Smooth muscle cell (in vitro differentiated cells): ENCODE measurements around the gene ARHGAP25. TPM values are rescaled to one million over a fixed set of nuclear protein-coding genes. Genes with fewer than 3 reads are reported as not detected.

ENCODE experiments used
- DNase-seq: peaks from one replicate; lab custom pipeline; 2025; ENCODE audit not compliant: unreplicated experiment; lab: John Stamatoyannopoulos, UW
- H2AFZ ChIP-seq: fragments of 200-600 bp; sonication (generic); 2 replicates; pipeline ENCODE4 v1.6.0; 2016; ENCODE audit warnings: antibody characterized with exemption, low read depth, mild to moderate bottlenecking
- H3F3A ChIP-seq: fragments of 200-600 bp; sonication (generic); 2 replicates; pipeline ENCODE4 v1.6.0; 2017; ENCODE audit warnings: antibody characterized with exemption, low read depth
- H3K27ac ChIP-seq: fragments of 200-600 bp; sonication (generic); 2 replicates; pipeline ENCODE4 v1.5.1; 2016; ENCODE audit warnings: low read depth, mild to moderate bottlenecking
- H3K27me3 ChIP-seq: fragments of 200-600 bp; sonication (generic); 2 replicates; pipeline ENCODE4 v1.6.1; 2016; ENCODE audit warnings: low read depth, mild to moderate bottlenecking
- H3K36me3 ChIP-seq: fragments of 200-600 bp; sonication (generic); 2 replicates; pipeline ENCODE4 v1.5.1; 2016; ENCODE audit warnings: low read depth
- H3K4me1 ChIP-seq: fragments of 200-600 bp; sonication (generic); 2 replicates; pipeline ENCODE4 v1.5.1; 2016; ENCODE audit warnings: low read depth
- H3K4me2 ChIP-seq: fragments of 200-600 bp; sonication (generic); 2 replicates; pipeline ENCODE4 v1.6.0; 2016; ENCODE audit warnings: mild to moderate bottlenecking
- H3K4me3 ChIP-seq: fragments of 200-600 bp; sonication (generic); 2 replicates; pipeline ENCODE4 v1.5.1; 2016; ENCODE audit warnings: mild to moderate bottlenecking
- H3K79me2 ChIP-seq: fragments of 200-600 bp; sonication (generic); 2 replicates; pipeline ENCODE4 v1.6.0; 2016; ENCODE audit warnings: low read depth, mild to moderate bottlenecking
- H3K9ac ChIP-seq: fragments of 200-600 bp; sonication (generic); 2 replicates; pipeline ENCODE4 v1.6.0; 2016; ENCODE audit warnings: low read depth
- H3K9me3 ChIP-seq: fragments of 200-600 bp; sonication (generic); replicated peaks from 2 replicates; pipeline ENCODE4 v1.5.1; 2016; ENCODE audit warnings: low read depth
- H4K20me1 ChIP-seq: fragments of 200-600 bp; sonication (generic); 2 replicates; pipeline ENCODE4 v1.6.0; 2016; ENCODE audit warnings: low read depth
- whole genome bisulfite sequencing: methylation state at CpG from one replicate; pipeline ENCODE4 v1.1.7; 2016; ENCODE audit warnings: low lambda C conversion rate; 5-methylcytosine and 5-hydroxymethylcytosine counted together
- polyA plus RNA-seq: library from polyadenylated mRNA; unstranded; fragments of >200 nt; fragmentation: Nextera tagmentation; extraction: Ambion mirVana; gene quantifications from 2 replicates; pipeline ENCODE4 v1.2.1, GENCODE V29; 2016
- total RNA-seq: library from RNA; depleted of rRNA; stranded (reverse); fragments of >200 nt; gene quantifications from 2 replicates; pipeline ENCODE4 v1.2.3, GENCODE V29; 2014
- TF ChIP-seq, protein P1 (sequence below): fragments of 200-600 bp; sonication (generic); IDR thresholded peaks from 2 replicates; pipeline ENCODE4 v1.5.1; 2017; ENCODE audit warnings: borderline replicate concordance, mild to moderate bottlenecking, antibody characterized with exemption; ENCODE audit not compliant: insufficient read depth, poor library complexity, severe bottlenecking

The ARHGAP25 gene
- total and polyA plus RNA-seq, 2 experiments from 2014 or later = 1.5 to 2.0 TPM

DNA sequence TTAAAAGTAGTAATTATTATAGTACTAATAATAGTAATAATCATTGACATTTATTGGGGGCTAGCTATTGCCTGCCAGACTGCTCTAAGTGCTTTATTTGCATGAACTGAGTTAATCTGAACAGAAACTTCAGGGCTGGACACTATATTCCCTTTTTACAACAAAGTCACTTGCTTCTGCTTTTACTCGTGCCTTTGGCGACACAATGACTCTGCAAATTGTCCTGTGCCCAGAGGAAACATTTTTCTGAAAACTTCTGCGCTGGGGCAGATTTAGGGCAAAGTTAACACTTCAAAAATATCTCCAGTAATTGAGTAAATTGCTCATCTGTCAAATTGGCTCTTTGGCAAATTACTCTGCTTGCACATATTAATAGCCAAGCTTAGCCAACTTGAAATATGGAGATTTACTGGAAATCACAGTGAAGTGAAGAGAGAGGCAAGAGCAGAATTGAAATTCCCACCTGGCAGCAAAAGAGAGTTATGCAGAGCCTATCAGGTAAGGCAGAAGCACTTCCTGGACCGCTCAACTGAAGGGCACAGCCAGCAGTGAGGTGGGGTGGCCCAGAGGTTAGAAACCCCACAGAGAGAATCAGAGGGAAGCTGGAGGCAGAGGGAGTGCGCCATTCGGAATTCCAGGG is 100.2 kb downstream of the ARHGAP25 start:
- Histone ChIP-seq H3K36me3 (no peaks in the 10 kb centered on the region), H2AFZ (no peak overlapping the region), H3K4me3 (no peak overlapping the region), H3K27ac (no peak overlapping the region), H3F3A (peaks cover 15% of the 10 kb centered on the region), H3K27me3 (no peaks in the 10 kb centered on the region), H4K20me1 (no peaks in the 10 kb centered on the region), H3K4me1 (no peaks in the 10 kb centered on the region), H3K4me2 (no peak overlapping the region), H3K9me3 (no peaks in the 10 kb centered on the region), H3K9ac (no peak overlapping the region), H3K79me2 (no peaks in the 10 kb centered on the region)
- WGBS = 69% methylated on average over 6 of the region's 6 CpGs
- TF ChIP-seq, protein P1, sequence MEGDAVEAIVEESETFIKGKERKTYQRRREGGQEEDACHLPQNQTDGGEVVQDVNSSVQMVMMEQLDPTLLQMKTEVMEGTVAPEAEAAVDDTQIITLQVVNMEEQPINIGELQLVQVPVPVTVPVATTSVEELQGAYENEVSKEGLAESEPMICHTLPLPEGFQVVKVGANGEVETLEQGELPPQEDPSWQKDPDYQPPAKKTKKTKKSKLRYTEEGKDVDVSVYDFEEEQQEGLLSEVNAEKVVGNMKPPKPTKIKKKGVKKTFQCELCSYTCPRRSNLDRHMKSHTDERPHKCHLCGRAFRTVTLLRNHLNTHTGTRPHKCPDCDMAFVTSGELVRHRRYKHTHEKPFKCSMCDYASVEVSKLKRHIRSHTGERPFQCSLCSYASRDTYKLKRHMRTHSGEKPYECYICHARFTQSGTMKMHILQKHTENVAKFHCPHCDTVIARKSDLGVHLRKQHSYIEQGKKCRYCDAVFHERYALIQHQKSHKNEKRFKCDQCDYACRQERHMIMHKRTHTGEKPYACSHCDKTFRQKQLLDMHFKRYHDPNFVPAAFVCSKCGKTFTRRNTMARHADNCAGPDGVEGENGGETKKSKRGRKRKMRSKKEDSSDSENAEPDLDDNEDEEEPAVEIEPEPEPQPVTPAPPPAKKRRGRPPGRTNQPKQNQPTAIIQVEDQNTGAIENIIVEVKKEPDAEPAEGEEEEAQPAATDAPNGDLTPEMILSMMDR = no peak
- DNase-seq = no peak

DNA sequence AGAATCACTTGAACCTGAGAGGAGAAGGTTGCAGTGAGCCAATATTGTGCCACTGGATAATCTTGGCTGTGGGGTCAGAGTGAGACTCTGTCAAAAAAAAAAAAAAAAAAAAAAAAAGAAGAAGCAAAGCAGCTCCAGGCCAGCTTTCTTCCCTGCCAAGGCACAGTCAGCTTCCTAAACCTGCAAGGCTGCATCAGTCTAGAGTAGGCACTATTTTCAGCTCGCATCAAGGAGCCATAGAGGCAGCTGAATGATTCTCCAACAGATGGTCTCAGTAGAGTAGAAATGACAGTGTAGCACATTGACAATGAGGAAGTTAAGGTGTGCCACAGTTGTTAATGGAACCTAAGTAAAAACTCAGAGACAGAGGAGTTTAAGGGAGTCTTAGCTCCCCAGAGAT is 101.0 kb downstream of the ARHGAP25 start:
- no peaks in the 10 kb centered on the region for H3K27me3 ChIP-seq
- 94% methylated on average over 1 of the region's 1 CpG for WGBS
- no peak for DNase-seq
- no peak overlapping the region for H3K4me2 ChIP-seq
- H3F3A ChIP-seq = peaks cover 8% of the 10 kb centered on the region
- no peaks in the 10 kb centered on the region for H3K79me2 ChIP-seq
- no peak overlapping the region for H3K4me3 ChIP-seq
- H3K36me3 ChIP-seq = no peaks in the 10 kb centered on the region
- TF ChIP-seq, protein P1 = no peak
- H3K27ac ChIP-seq = no peak overlapping the region
- no peaks in the 10 kb centered on the region for H3K4me1 ChIP-seq
- H2AFZ ChIP-seq = no peak overlapping the region
- no peaks in the 10 kb centered on the region for H4K20me1 ChIP-seq
- no peak overlapping the region for H3K9ac ChIP-seq
- H3K9me3 ChIP-seq = no peaks in the 10 kb centered on the region

DNA sequence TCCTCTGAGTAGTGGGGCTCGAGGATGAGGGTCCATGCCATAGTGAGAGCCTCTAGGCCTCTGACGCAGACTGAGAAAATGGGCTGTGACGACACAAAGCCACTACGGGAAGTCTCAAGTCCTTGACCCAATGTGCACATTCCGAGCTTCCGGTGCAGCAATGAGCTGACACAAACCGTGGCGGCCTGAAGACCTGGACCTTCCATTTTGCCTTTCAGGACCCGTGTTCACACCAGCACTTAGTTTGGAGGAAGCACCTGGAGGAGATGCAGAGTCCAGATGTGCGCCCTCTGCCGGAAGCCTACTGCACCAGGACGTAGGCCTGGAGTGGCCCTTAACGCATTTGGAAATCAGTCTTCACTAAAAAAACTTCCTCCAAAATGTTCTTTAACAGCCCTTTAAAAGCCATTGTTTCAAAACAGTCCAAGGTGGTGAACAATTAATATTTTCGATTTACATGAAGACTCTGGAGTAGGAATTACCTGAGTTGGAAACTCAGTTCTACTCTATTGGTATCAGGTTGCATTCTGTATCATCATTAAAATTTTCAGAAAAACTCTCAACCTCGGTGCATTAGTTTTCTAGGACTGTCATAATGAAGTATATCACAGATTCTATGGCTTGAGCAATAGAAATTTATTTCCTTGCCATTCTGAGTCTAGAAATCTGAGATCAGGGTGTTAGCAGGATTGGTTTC is 102.7 kb downstream of the ARHGAP25 start:
- no peaks in the 10 kb centered on the region for H4K20me1 ChIP-seq
- no peak overlapping the region for H3K27ac ChIP-seq
- no peak overlapping the region for H3K4me2 ChIP-seq
- H3F3A ChIP-seq = no peaks in the 10 kb centered on the region
- H3K9me3 ChIP-seq = no peaks in the 10 kb centered on the region
- H3K4me1 ChIP-seq = no peaks in the 10 kb centered on the region
- no peaks in the 10 kb centered on the region for H3K27me3 ChIP-seq
- H3K4me3 ChIP-seq = no peak overlapping the region
- H3K36me3 ChIP-seq = no peaks in the 10 kb centered on the region
- TF ChIP-seq, protein P1 = peak; percentile 74
- 64% methylated on average over 15 of the region's 15 CpGs for WGBS
- H3K79me2 ChIP-seq = no peaks in the 10 kb centered on the region
- no peak for DNase-seq
- H3K9ac ChIP-seq = no peak overlapping the region
- no peak overlapping the region for H2AFZ ChIP-seq
